DMS53 (cell line): Measurements from ENCODE around the gene NPAS3.

Source experiments
- DNase-seq: peaks from one replicate; lab custom pipeline; 2025; lab: John Stamatoyannopoulos, UW

NPAS3 gene

DNA sequence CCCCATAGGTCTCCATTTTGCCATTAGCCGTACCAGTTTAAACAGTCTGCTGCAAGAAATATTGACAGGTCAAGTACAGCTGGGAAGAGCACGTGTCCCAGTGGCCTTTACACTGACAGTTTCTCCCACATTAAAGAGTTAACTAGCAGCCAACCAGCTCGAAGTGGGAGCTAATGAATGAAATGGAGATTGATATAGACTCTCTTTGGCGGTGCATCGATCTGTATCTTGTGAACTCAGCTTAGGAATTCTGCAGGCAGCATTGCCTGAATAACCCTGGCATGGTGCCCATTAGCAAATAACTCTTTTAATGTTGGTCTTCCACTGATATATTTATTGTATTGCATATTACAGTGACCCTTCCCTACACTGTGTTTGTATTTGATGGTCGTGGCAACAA lies 692.8 kb downstream of the NPAS3 start:
- peak; percentile 5 for DNase-seq

DNA sequence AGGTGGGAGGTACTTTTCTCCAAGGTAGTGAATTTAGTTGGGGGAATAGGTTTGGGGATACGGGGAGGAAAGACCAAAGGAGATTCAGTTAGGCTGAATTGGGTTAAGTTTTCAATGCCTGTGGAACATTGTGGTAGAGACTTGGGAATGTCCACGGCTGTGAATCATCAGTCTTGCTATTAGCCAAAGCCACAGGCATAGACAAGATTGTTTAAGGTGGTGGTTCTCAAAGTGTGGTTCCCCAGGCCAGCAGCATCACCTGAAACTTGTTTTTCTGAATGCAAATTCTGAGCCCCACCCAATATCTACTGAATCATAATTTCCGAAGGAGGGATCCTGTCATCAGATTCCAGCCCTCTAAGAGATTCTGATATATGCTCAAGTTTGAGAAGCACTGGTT lies 696.0 kb downstream of the NPAS3 start:
- DNase-seq: no peak

DNA sequence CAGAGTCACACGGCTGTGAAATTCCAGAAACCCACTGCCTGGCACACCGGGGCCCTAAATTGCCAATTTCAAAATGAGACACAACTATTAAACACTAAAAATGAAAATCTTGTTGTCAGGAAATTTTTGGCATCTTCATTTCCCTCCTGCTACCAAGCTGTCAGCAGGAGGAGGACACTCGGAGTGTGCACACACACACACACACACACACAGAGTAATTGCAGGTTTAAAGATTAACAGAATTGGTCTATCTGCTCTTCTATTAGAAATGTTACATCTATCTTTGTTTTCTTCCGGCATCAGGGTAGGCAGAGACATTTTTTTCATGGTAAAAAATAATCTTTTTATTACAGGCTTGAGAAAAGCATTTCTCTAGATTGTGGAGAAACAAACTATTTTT lies 698.0 kb downstream of the NPAS3 start:
- peak; percentile 59 for DNase-seq

DNA sequence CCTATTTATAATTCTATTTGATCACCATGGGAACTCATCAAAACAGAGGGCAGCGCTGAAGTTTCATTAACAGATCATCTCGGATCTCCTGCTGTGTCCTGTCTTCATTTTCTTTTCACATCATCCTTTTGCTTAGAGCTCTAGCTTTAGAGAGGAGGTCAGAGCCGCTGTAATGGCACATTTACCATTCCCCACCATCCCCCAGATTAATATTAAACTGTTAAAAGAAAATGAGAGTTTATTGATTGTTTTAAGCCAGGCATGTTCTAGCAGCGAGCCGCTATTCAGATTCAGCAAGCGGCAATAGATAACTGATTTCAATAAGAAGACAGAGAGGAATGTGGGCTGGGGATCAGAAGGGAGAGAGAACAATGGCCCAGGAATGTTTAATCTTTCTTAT lies 703.4 kb downstream of the NPAS3 start:
- no peak for DNase-seq

DNA sequence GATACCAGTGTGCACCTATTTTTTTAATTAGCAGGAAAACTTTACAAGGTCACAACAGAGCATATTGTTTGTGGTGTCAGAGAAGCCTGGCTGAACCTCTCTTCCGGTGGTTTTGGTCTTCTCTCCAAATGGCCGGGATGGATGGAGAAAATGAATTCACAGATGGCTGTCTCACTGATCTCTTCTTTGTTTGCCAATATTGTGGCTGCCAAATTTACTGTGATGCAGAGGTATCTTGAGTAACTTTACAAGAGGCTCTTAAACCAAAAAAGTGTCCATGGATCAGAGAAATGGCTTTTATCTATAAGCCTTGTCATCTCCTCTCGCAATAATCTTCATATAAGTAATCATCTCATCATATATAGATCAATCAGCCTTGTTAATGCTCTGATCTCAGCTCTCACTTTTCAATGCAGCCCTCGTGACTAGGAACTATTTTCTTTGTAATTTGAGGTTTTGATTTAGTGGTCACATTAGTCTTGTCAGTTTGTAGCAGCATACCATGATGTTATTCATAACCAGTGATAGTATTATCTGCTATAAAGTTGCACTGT lies 704.1 kb downstream of the NPAS3 start:
- no peak for DNase-seq

DNA sequence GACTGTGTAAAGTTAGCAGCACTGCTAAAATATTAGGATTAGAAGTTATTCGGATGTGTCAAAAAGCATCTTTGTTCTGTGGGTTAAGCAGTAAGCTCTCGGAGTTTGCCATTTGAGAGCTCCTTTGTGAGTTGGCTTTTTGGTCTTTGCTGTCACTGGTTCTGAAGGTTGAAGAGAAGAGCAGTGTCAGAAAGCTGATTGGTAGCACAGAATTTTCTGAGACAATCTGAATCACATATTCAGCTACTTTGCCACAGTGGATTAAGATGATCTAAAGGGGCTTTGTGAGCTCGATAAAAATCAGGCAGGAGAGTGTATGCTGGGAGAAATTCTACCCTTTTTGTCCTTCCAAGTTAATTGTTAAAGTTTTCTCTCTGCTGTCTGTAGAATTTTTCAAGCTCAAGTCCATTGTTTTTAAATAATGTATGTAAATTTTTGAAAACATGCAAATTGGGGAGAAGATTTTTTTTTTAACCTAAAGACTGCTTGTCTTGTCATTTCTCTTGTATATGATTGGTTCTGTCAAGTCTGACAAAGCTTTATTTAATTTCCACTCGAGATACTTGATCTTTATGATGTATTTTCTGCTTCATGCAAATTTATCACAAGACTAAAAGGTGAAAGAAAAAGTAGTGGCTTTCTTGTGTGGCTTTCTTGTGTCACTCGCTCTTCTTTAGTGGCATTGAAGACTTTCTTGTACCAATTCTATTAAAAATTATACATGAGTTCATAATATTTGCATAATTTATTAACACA lies 704.9 kb downstream of the NPAS3 start:
- no peak for DNase-seq

DNA sequence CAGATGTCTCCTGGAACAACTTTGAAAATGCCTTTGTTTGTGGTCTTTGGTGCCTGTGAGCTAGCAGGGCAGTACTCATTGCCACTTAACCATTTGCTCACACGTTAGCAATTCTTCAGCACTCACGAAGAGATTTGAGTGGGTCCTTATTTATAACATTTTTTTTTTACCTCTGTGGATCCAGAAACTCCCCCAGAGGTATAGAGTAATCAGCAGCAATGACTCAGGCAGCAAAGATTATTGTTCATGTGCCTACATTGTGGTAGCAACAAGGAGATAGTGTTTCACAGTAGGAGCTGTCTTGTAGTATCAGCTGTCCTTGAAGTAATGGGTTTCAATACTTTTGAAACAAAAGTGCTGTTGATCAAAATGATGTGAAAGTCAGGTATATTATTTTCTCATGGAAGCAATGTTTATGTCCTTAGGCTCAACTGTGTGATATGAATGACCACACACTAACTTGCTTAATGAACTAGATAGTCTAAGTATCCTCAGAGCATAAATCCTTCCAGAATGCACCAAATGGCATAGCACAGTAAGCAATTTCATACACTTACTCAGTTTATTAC lies 708.1 kb downstream of the NPAS3 start:
- no peak for DNase-seq

DNA sequence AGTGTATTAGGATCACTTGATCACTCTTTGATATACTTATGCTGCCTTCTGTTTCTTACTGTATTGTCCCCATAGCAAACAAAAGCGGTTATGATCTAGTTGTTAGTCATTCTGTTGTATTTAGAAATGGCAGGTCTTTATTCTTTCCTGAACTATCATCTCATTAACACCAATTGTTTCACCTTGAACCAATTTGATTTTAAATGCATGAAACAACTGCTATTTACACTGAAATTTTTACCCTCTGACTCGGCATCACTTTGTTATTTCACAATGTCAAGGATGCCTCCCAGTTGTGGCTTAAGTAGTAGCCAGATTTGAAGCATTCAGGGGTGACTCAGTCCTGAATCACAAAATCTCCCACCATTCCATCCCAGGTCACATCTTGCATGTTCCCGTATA lies 708.7 kb downstream of the NPAS3 start:
- DNase-seq: peak; percentile 2

DNA sequence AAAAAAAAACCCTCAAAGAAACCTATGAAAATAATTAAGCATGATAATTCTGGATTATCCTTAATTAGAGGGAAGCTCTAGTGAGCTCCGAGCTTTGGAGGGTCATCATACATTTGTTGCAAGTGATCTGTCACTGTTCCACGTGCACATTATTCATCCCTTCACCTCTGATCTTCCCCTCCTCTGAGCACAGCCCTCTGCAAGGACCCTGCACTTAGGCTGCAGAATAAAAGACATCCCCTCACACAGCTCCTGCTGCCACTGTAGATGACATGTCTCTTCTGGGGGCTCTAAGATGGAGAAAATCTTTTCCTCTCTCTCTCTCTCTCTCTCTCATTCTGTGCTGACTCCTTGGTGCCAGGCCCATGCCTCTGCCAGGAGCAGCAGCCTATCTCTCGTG lies 711.8 kb downstream of the NPAS3 start:
- DNase-seq: no peak

DNA sequence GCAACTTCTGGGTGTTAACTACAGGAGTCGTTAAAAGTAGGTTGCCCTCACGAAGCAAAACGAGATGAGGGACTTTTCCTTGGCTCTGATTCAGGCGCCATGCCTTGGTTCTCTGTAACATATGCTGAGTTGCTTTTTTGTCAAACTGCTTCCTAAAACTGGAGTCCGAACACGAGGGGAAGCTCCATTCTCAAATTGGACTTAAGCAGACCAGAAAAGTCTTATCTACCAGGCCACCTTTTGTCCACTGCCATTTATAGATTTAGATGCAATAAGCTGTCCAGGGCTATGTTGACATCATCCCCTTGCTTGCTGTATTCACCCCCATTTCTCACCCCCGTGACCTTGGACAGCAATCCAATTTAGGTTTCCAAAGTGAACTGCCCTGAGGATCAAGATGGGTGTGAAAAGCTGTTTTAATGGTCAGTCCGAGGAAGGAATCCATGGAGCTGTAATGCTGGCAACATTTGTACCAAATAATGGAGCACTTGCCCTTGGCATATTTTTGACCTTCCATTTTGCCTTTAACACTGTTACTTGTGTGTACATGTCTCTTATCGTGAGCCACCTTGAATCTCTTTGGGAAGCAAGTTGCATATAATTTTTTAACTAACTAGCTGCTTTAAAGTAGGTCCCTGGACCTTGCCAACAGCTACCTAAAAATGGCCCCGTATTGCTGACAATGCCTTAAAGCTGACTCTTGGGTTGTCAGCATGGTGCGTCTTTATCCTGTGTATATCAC lies 714.1 kb downstream of the NPAS3 start:
- DNase-seq: no peak

DNA sequence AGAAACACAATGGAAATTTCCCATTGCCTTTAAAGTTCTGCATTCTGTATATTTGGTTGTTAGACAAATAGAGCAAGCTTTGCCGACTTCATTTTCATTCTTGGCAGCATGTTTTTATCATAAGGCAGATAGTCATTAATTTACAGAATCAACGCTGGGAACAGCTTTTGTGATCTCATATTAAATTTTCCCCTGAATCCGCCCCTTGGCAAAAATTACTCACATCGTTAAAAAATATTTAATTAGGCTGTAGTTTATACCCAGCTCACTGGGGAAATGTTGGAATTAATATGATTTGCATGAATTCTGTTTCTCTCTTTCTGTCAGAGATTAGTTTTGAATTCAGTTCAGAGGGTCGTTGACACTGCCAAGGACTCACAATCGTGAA lies 714.6 kb downstream of the NPAS3 start:
- no peak for DNase-seq

DNA sequence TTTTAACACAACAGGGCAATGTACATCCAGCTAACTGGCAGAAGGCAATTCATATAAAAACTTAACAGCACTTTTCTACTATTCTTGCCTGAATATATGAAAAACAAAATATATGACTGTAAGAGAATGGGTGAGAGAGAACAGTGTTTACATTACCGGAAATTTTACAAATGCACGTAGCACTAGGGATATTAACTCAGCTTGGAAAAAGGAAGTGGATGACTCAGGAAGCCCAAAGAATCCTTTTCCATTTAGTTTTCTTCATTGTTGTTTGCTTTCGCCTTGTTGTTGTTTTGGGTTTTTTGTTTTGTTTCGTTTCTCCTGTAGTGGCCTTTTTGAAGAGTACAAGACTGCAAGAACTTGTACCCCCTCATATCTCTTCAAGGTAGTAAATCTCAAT lies 716.7 kb downstream of the NPAS3 start:
- DNase-seq: no peak

DNA sequence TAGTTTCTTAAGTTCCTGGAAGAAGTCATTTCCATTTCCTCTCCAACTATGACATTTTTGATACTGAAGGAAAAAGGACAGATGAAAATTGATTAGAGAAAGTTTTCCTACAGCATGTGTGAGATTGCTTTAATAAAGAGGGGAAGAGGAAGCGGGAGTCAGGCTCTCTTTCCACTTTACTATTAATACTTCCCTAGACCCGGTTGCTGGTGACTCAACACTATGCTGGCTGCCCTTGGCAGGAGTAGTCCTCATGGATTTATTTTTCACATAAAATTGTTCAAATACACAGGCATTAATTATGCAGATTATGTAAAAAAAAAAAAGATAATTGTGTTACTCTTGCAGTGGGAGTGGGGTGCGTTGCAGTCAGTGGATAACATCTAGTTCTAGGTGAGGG lies 718.8 kb downstream of the NPAS3 start:
- DNase-seq: no peak

DNA sequence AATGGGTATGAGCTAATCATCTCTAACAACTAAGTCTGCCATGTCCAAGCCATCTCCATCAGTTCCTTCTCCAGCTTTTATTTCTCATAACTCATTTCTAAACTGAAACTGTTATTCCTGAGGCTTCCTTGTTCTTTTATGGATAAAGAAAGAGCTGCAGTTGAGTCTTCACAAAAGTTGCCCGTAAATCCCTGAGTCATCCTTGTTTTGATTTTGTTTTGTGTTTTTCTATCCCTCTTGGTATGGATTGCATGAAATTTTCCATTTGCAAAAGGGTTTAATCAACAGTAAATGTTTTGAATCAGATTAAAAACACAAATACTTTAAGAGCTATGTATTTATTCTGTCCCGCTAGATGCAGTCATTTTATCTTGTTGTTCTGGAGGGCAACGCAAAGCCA lies 721.6 kb downstream of the NPAS3 start:
- DNase-seq: no peak

DNA sequence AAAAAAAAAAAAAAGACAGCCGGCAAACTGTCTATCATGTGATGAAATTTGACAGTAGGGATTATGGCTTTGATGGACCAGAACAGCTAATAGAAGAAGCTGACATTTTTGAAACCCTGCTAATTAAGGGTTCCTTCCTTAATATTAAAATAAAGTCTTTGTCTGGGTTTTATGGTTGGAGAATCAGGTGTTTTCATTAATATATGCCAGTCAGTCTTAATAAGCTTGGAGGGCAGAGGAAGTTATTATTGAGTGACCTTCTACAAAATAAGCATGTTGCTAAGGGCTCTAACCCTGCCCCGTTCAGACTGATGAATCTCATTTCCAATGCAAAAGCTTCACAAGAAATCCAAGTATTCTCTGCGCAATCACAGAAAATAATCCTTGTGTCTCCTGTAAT lies 722.4 kb downstream of the NPAS3 start:
- no peak for DNase-seq

DNA sequence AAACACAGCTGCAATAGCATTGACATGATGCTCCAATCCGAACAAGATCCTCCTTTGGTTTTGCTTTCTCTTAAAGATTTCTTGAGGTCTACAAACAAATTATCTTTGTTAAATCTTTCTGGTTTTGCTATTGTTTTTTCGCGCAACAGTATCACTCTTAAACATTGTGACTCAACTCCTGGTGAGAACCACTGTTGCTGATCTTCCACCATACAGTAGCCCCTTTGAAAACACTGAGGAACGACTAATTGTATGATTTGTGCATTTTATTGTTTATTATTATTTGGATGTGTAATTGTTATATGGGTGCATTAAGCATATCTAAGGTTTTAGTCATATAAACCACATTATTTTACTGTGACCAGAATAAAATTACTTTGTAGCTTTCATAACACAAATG lies 729.4 kb downstream of the NPAS3 start:
- no peak for DNase-seq

DNA sequence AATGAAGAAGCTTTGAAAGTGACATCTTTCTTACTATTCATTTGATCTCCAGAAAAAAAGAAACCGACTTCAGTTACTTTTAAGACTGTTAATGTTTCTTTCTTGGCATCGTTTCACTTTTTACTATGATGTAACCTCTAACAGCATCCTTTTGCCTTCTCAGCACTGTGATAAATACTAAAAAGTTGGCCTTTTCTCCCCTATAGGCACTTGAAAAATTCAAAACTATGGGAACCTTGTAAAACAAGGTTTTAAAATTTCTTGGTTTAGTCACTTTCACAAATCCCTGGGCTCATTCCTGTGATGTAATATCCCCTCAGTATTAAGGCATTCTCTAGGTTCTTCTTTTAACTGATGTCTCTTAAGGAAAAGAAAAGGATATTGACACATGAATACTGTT lies 730.4 kb downstream of the NPAS3 start:
- no peak for DNase-seq

DNA sequence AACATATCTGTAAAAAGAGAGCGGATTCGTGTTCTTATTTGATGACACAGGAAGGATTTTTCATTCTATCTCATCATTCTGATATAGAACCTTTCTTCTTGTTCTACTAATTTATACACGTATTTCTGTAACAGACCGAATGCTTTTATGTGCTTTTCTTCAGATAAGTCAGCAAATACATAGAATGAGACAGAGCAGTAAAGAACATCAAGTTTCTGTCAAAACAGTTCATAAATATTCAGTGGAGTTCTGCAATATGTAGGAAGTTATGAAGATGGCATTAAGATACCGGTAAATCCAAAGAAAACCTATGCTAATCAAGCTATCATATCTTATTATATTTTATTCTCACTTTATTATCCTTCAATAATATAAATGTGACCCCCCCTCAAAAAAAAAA lies 731.6 kb downstream of the NPAS3 start:
- DNase-seq: no peak

DNA sequence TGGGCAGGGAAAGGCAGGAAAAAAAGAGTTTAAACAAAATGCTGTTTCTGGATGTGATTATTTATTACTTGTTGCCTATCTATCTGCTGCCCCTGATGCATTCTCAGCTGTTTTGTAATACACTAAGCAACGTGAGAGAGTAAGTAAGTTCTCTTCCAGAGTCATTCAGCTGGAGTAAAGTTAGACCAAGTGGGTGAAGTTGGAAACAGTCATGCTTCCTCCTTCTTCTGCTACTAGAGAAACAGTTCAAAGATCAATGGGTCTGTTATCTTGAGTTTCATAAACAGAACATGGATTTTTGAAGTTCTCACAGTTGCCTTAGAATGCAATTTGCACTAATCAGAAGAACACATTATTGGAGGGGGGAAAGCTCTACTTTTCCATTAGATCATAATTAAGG lies 732.9 kb downstream of the NPAS3 start:
- no peak for DNase-seq

DNA sequence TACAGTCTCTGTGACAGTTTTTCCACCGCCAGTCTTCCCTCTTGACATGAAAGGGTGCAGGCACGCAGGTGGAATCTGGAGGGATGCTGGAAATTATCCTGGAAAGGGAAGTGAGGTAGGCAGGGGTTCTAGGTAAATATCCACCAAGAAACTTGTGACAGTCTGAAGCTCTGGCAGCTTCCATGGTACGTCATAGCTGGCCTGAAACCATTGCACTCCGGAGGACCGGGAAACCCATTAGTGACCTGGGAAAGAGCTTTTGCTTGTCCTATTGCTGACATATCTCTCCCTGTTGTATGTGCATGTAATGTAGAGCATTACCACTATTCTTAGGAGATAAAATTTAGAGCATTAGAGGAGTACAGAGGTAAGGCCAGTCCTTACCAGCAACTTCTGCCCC lies 736.2 kb downstream of the NPAS3 start:
- no peak for DNase-seq

DNA sequence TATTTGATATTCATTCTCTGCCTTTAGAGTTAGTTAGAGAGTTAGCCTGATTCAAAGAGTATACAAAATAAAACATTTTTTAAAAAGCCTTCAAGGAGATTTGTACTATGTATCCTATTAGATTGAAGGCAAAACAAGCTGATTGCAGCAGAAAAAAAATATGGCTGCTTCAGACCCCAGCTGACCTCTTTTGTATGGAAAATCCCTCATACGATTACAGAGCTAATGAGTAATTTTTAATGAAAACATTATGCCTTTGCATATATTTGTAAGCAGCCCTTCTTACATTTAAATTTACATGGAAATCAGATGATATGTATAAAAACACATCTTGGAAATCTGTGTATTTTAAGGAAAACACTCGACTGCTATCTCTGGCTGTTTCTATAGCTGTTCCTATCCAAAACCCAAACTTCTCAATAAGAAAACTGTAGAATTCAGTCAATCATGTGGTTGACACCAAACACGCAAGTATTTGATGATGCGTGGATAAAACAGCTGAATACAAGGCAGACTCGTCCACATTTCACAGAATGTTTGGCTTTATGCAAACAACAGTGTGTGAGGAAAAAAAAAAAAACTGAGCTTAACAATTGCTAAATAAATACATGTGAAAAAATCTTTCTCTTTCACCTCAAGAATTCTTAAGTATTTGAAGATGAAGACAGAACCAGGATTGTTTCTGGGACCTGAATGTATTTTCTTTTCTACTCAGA lies 736.9 kb downstream of the NPAS3 start:
- no peak for DNase-seq

DNA sequence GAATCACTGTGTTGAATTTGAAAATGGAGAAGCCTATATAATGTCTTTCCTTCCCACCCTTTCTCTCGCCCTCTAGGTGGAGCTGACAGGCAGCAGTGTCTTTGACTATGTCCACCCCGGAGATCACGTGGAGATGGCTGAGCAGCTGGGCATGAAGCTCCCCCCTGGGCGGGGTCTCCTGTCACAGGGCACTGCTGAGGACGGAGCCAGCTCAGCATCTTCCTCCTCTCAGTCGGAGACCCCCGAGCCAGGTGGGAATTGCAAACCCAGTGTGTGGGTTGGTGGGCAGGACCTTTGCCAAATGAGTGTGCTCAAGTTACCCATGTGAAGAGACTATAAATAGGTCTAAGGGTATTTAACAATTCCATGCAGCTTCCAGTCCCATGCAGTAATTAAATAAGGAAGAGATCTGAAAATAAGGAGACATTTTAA lies 737.5 kb downstream of the NPAS3 start:
- DNase-seq: peak; percentile 82

DNA sequence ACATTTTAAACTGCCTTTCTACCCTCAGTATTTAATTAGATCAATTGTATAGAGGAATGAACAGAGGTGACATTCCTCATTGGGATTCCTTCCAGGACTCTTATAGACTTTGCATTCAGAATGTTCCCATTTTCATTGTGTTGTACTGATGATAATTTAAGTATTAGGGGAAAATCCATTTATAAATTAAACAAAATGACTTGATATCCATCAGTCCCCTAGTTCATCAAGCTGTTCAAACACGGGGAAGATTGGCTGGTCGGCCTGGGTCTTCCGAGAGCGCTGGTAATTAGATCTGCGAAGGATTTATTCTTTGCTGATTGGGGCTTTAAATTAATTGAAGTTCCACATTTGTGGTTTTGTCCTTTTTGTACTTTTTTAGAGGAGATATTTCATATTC lies 738.2 kb downstream of the NPAS3 start:
- DNase-seq: no peak
